Type B pancreatic cell (in vitro differentiated cells): Measurements from ENCODE around the gene SIK2. TPM values are rescaled to one million over a fixed set of nuclear protein-coding genes. Genes with fewer than 3 reads are reported as not detected.

Experiments
- DNase-seq: peaks from one replicate; pipeline ENCODE4 v3.0.0; 2021; ENCODE audit warnings: mixed read lengths; ENCODE audit not compliant: unreplicated experiment; ENCODE audit errors: extremely low spot score
- H3K27ac Mint-ChIP-seq: 2 replicates; pipeline ENCODE4 v1.8.0; 2021; ENCODE audit warnings: mild to moderate bottlenecking, mixed read lengths
- H3K27me3 Mint-ChIP-seq: 2 replicates; pipeline ENCODE4 v1.8.0; 2021; ENCODE audit warnings: mixed read lengths
- H3K36me3 Mint-ChIP-seq: 2 replicates; pipeline ENCODE4 v1.8.0; 2021; ENCODE audit warnings: mixed read lengths
- H3K4me1 Mint-ChIP-seq: one replicate; pipeline ENCODE4 v1.8.0; 2021; ENCODE audit warnings: mixed read lengths; ENCODE audit not compliant: unreplicated experiment
- H3K4me3 Mint-ChIP-seq: 2 replicates; pipeline ENCODE4 v1.8.0; 2021; ENCODE audit warnings: mild to moderate bottlenecking, mixed read lengths
- H3K9me3 Mint-ChIP-seq: 2 replicates; pipeline ENCODE4 v1.8.0; 2021; ENCODE audit warnings: mixed read lengths
- CTCF ChIP-seq: fragments of 200-600 bp; sonication (generic); conservative IDR thresholded peaks from 2 replicates; pipeline ENCODE4 v1.5.0; 2021; ENCODE audit warnings: antibody characterized with exemption, mild to moderate bottlenecking
- total RNA-seq: library from RNA; stranded (reverse); gene quantifications from 2 replicates; pipeline ENCODE4 v1.2.1, GENCODE V29; 2021; ENCODE audit warnings: low replicate concordance

Gene SIK2
- total RNA-seq, 1 donor from 2014 or later: 28.0 TPM

- no peak for DNase-seq
- Mint-ChIP-seq H3K27me3 (peaks cover 3% of the 10 kb centered on the region), H3K36me3 (no peaks in the 10 kb centered on the region), H3K4me3 (no peak overlapping the region), H3K4me1 (peaks cover 3% of the 10 kb centered on the region), H3K27ac (no peak overlapping the region), H3K9me3 (no peaks in the 10 kb centered on the region)
- no peak for TF ChIP-seq CTCF
Measured at GRCh38 chr11:111566324-111566723, 35.9 kb upstream of the SIK2 start.

GRCh38 chr11:111569476-111569875 lies 32.8 kb upstream of the SIK2 start:
- Mint-ChIP-seq H3K4me1 (peaks cover 7% of the 10 kb centered on the region), H3K27ac (no peak overlapping the region), H3K9me3 (no peaks in the 10 kb centered on the region), H3K27me3 (peaks cover 4% of the 10 kb centered on the region), H3K36me3 (no peaks in the 10 kb centered on the region), H3K4me3 (no peak overlapping the region)
- DNase-seq: no peak
- TF ChIP-seq CTCF: no peak

GRCh38 chr11:111570796-111571195 lies 31.5 kb upstream of the SIK2 start:
- no peak overlapping the region for H3K4me3 Mint-ChIP-seq
- peaks cover 4% of the 10 kb centered on the region for H3K27me3 Mint-ChIP-seq
- H3K9me3 Mint-ChIP-seq: no peaks in the 10 kb centered on the region
- no peak overlapping the region for H3K27ac Mint-ChIP-seq
- DNase-seq: no peak
- peaks cover 17% of the 10 kb centered on the region for H3K4me1 Mint-ChIP-seq
- no peaks in the 10 kb centered on the region for H3K36me3 Mint-ChIP-seq
- no peak for TF ChIP-seq CTCF

- Mint-ChIP-seq H3K9me3 (no peaks in the 10 kb centered on the region), H3K36me3 (no peaks in the 10 kb centered on the region), H3K27me3 (peaks cover 4% of the 10 kb centered on the region), H3K4me1 (peaks cover 17% of the 10 kb centered on the region), H3K4me3 (no peak overlapping the region), H3K27ac (no peak overlapping the region)
- no peak for DNase-seq
- TF ChIP-seq CTCF: no peak
Measured at GRCh38 chr11:111571829-111572501, 30.3 kb upstream of the SIK2 start.

GRCh38 chr11:111572581-111572980 lies 29.7 kb upstream of the SIK2 start:
- Mint-ChIP-seq H3K27ac (no peak overlapping the region), H3K36me3 (no peaks in the 10 kb centered on the region), H3K4me1 (peaks cover 17% of the 10 kb centered on the region), H3K4me3 (no peak overlapping the region), H3K27me3 (peaks cover 4% of the 10 kb centered on the region), H3K9me3 (no peaks in the 10 kb centered on the region)
- TF ChIP-seq CTCF: no peak
- DNase-seq: no peak
